Mucosa of rectum (tissue), 2 donors: ENCODE measurements around the gene CALML3.

Source experiments
- H3K27ac ChIP-seq, 2 donors: one replicate each; pipeline ENCODE4 v1.7.0; 2013; ENCODE audit warnings: inconsistent platforms in 2 of 2, low read depth in 2 of 2, low read length in 2 of 2
- H3K27me3 ChIP-seq, 2 donors: one replicate each; pipeline ENCODE4 v1.7.0; 2013; ENCODE audit warnings: low read length in 2 of 2; ENCODE audit not compliant: control insufficient read depth in 2 of 2, insufficient read depth in 2 of 2
- H3K36me3 ChIP-seq, 2 donors: one replicate each; pipeline ENCODE4 v1.7.0; 2013; ENCODE audit warnings: low read length in 2 of 2; ENCODE audit not compliant: control insufficient read depth in 2 of 2, insufficient read depth in 2 of 2
- H3K4me1 ChIP-seq, 2 donors: one replicate each; pipeline ENCODE4 v1.7.0; 2013; ENCODE audit warnings: low read length in 2 of 2, mild to moderate bottlenecking in 1 of 2; ENCODE audit not compliant: control insufficient read depth in 2 of 2, insufficient read depth in 2 of 2
- H3K4me3 ChIP-seq, 2 donors: one replicate each; pipeline ENCODE4 v1.7.0; 2013; ENCODE audit warnings: low read length in 2 of 2
- H3K9ac ChIP-seq, 2 donors: one replicate each; pipeline ENCODE4 v1.7.0; 2013; ENCODE audit warnings: low read length in 2 of 2, low read depth in 1 of 2, mild to moderate bottlenecking in 1 of 2
- H3K9me3 ChIP-seq, 2 donors: one replicate each; pipeline ENCODE4 v1.7.0; 2013; ENCODE audit warnings: low read length in 2 of 2; ENCODE audit not compliant: control insufficient read depth in 2 of 2
- donor health status: healthy.
- donor health status: Normal muscosa, but diverticular disease.

The CALML3 gene

DNA sequence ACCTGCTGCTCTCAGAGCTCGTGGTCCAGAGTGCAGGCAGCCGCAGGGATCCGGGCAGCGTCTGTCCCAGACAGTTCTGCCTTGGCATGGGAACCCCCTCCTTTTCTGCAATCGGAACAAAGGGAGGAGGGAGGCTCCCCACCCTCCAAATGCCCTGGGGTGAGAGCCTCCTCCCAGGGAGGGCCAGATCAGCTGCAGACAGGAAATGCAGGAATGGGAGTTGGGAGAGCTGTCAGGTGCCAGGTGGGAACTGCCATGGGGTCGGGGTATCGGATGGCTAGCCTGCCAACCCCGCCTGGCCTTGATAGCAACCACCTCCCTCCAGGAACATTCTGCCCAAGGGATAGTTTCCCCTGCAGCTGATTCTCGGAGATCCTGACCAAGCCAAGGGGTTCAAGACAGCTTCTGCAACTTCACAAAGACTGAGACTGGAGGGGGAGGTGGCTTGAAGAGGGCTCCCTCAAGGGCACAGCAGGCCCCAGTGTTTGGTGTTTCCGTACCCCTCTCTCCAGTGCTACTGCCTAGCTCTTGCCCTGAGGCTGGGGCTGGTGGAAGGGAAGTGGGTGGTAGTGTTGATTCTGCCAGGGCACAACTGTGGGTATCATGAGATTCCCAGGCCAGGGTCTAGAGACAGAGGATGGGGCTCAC is 25.1 kb upstream of the CALML3 start, which contains the start of gene CALML5:
TSS of gene CALML5 (minus strand) at position 78 of the 648 bp plus-strand sequence. CDS start 132 bp downstream, outside the sequence.
- no peaks in the 10 kb centered on the region for H3K36me3 ChIP-seq
- H3K27me3 ChIP-seq = no peaks in the 10 kb centered on the region
- no peak within 1 kb of the TSS for H3K27ac ChIP-seq
- H3K4me3 ChIP-seq = no peak within 1 kb of the TSS
- H3K9ac ChIP-seq = no peak within 1 kb of the TSS
- no peaks in the 10 kb centered on the region for H3K9me3 ChIP-seq
- peaks cover 20 to 21% of the 10 kb centered on the region in 2 donors for H3K4me1 ChIP-seq

DNA sequence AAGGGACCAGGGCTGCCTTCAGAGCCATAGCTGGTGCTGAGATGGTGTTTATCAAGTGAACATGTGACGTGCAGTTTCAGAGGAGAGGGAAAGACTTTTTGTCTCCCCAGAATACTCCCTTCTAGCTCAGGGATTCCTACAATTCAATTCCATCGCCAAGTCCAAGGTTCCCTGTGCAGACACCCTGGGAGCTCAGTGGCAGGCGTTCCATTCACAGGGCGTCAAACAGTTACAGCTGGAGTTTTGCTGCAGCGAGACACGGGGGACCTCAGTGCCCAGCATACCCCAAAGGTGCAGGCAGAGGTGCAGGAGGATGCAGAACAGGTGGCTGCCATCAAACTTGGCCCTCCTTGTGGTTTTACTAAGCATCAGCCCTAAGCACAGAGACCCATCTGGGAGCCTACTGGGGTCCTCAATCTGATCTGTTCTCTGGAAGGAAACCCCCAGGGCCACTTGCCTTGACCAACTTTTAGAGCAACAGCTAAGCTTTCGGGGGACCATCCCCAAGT is 24.5 kb upstream of the CALML3 start:
- no peaks in the 10 kb centered on the region for H3K36me3 ChIP-seq
- H3K4me1 ChIP-seq = peaks cover 20 to 21% of the 10 kb centered on the region in 2 donors
- no peak overlapping the region for H3K27ac ChIP-seq
- H3K27me3 ChIP-seq = no peaks in the 10 kb centered on the region
- H3K9ac ChIP-seq = no peak overlapping the region
- no peak overlapping the region for H3K4me3 ChIP-seq
- H3K9me3 ChIP-seq = no peaks in the 10 kb centered on the region

DNA sequence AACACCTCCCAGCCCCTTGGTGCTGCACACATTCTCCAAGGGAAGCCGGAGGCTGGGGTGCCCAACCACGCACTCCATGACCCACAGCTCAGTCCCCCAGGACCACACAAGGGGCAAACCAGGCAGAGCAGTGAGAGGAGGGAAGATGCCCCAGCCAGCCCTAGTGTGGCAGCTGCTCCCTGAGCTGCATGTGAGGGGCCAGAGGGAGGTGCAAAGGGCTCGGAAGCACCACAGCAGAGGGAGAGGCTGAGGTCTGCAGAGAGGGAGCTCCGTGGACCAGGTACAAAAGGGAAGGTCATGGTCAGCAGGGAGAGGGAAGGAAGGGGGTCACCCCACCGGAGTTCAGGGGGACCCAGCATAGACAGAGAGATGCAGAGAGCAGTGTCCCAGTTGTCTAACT is 23.9 kb upstream of the CALML3 start:
- H3K4me1 ChIP-seq = peaks cover 20 to 21% of the 10 kb centered on the region in 2 donors
- no peak overlapping the region for H3K27ac ChIP-seq
- no peak overlapping the region for H3K9ac ChIP-seq
- H3K27me3 ChIP-seq = no peaks in the 10 kb centered on the region
- no peak overlapping the region for H3K4me3 ChIP-seq
- H3K36me3 ChIP-seq = no peaks in the 10 kb centered on the region
- H3K9me3 ChIP-seq = no peaks in the 10 kb centered on the region

DNA sequence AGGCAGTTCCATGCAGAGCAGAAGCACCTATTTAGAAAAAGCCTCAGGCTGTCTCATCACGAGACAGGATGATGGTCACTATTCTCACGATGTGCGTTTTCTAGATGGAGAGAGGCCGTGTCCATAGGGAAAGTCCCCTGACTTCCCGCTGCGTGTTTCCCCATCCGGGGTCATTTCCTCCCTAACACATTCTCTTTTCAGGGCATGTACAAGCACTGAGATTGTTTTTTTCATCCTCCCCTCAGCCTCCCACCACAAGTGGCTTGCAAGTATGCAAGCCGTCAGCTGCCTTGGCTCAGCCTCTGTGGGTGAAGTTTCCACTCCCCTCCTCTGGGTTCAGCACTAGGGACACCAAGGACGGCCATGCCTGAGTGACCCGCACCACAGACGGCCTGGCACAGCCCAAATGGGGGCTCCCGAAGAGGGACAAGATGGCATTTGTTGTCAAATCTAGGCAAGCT is 22.7 kb upstream of the CALML3 start:
- no peak overlapping the region for H3K4me3 ChIP-seq
- H3K9me3 ChIP-seq = no peaks in the 10 kb centered on the region
- no peak overlapping the region for H3K9ac ChIP-seq
- peaks cover 20 to 21% of the 10 kb centered on the region in 2 donors for H3K4me1 ChIP-seq
- H3K36me3 ChIP-seq = no peaks in the 10 kb centered on the region
- H3K27ac ChIP-seq = no peak overlapping the region
- no peaks in the 10 kb centered on the region for H3K27me3 ChIP-seq

- H3K9ac ChIP-seq = no peak overlapping the region
- peak overlapping the region; percentile 61 to 73 for H3K27ac ChIP-seq
- H3K4me3 ChIP-seq = no peak overlapping the region
- peaks cover 20 to 21% of the 10 kb centered on the region in 2 donors for H3K4me1 ChIP-seq
- H3K27me3 ChIP-seq = no peaks in the 10 kb centered on the region
- no peaks in the 10 kb centered on the region for H3K9me3 ChIP-seq
- no peaks in the 10 kb centered on the region for H3K36me3 ChIP-seq
Observed at GRCh38 chr10:5502571-5503476, 21.9 kb upstream of the CALML3 start.

DNA sequence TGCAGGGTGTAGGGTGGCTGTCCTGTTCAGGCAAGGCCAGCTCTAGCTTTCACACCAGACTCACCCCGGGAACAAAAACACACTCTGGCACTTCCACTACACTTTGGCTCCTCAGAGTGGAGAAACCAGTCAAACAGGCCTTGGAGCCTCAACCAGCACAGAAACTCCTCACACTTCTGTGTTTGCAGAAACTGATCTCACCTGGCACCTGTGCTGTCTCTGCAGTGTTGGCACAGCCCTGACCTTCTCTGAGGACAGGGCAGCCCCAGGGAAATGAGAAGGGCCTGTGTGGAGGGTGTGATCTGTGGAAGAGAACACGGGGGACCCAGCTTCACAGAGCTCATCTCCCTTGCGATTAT is 21.3 kb upstream of the CALML3 start:
- H3K4me3 ChIP-seq = no peak overlapping the region
- no peaks in the 10 kb centered on the region for H3K36me3 ChIP-seq
- H3K9ac ChIP-seq = peak overlapping the region in 1 of 2 donors; percentile 41
- H3K27ac ChIP-seq = peak overlapping the region; percentile 61 to 73
- H3K27me3 ChIP-seq = no peaks in the 10 kb centered on the region
- peaks cover 20 to 21% of the 10 kb centered on the region in 2 donors for H3K4me1 ChIP-seq
- no peaks in the 10 kb centered on the region for H3K9me3 ChIP-seq

GRCh38 chr10:5504146-5505072 is 20.4 kb upstream of the CALML3 start:
- H3K9ac ChIP-seq = peak overlapping the region in 1 of 2 donors; percentile 41
- H3K36me3 ChIP-seq = no peaks in the 10 kb centered on the region
- no peaks in the 10 kb centered on the region for H3K9me3 ChIP-seq
- H3K27me3 ChIP-seq = no peaks in the 10 kb centered on the region
- peaks cover 20 to 21% of the 10 kb centered on the region in 2 donors for H3K4me1 ChIP-seq
- no peak overlapping the region for H3K4me3 ChIP-seq
- H3K27ac ChIP-seq = peak overlapping the region; percentile 61 to 73

GRCh38 chr10:5506246-5506645 is 18.5 kb upstream of the CALML3 start:
- Histone ChIP-seq H3K27ac (no peak overlapping the region), H3K9ac (no peak overlapping the region), H3K4me3 (no peak overlapping the region), H3K27me3 (no peaks in the 10 kb centered on the region), H3K36me3 (no peaks in the 10 kb centered on the region), H3K4me1 (peaks cover 20 to 21% of the 10 kb centered on the region in 2 donors), H3K9me3 (no peaks in the 10 kb centered on the region)

DNA sequence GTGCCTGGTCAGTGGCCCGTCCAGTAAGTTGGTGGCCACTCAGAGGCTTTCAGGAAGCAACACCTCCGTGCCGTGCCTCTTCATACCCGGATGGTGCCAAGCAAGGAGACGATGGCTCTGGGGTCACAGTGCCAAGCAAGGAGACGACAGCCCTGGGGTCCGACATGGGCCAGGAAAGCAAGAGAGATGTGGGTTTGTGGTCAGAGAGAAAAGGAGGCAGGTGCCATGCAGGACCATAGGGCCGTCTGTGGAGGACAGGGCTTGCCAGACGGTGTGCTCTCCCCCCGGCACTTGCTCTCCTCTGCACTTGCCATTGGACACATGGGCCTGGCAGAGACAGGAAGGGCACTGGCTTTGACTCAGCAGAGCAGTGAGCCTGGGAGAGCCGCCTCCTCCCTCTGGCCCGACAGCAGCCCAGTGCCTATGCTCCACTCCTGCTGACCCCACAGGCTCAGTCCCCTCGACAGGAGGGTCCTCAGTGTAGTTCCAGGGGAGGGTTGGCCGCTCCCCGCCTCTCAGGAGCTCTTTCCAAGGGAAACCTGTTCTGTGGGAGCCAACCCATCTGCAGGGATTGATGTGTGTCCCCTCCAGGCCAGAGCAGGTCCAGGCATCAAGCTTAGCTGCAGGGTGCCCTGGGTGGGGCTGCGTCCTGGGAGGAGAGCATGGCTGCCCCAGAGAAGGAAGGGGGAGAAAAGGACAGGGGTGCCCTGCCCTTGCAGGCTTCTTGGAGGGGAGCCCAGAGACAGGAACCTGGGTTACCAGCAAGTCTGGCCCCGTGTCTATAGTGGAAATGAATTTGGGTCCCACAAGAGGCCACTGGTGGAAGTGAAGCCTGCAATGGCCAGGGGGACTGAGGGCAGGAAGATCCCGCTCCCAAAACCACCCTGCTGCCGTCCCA is 17.8 kb upstream of the CALML3 start:
- Histone ChIP-seq H3K36me3 (no peaks in the 10 kb centered on the region), H3K4me1 (peaks cover 20 to 21% of the 10 kb centered on the region in 2 donors), H3K27me3 (no peaks in the 10 kb centered on the region), H3K9ac (no peak overlapping the region), H3K27ac (no peak overlapping the region), H3K4me3 (no peak overlapping the region), H3K9me3 (no peaks in the 10 kb centered on the region)
